Stimulated activated CD8-positive, alpha-beta memory T cell treated with anti-CD3 and anti-CD28 coated beads, Interleukin-4, amount 100 ng/mL, for 24 hours (primary cell): Measurements from ENCODE around the gene HYCC2.
A peak's percentile ranks its signal among the peaks of the same experiment; 100 is the strongest.
"Not testable (repeated sequence)": the region's sequence is repeated elsewhere in the genome, so short reads cannot be mapped to it uniquely, and the experiment has no call there.

ENCODE experiments used
- DNase-seq: peaks from one replicate; pipeline ENCODE4 v3.0.0-alpha.2; 2020; ENCODE audit warnings: low read depth

The HYCC2 gene

GRCh38 chr2:201072201-201072530 is 695 bp upstream of the HYCC2 start:
- no peak for DNase-seq

- no peak for DNase-seq
Measured at GRCh38 chr2:201070948-201071478, 458 bp downstream of the HYCC2 start.

DNA sequence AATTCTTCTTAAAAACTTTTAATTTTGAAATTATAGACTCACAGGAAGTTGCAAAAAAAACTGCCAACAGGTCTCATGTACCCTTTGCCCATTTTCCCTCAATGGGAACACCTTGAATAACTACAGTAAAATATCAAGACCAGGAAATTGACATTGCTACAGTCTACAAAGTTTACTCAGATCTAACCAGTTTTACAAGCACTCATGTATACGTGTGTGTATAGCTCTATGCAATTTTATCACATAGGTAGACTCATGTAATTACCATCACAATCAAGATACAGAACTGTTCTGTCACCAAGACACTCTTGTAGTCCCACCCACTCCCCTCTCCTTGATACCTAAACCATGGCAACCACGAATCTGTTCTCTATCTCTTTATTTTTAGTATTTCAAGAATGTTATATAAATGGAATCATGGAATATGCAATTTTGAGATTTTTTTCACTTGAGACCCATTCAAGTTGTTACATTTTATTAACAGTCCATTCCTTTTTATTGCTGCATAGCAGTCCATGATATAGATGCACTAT is 6.6 kb downstream of the HYCC2 start:
- DNase-seq = no peak

- peak; percentile 15 for DNase-seq
Measured at GRCh38 chr2:201063516-201063915, 8.0 kb downstream of the HYCC2 start.

DNA sequence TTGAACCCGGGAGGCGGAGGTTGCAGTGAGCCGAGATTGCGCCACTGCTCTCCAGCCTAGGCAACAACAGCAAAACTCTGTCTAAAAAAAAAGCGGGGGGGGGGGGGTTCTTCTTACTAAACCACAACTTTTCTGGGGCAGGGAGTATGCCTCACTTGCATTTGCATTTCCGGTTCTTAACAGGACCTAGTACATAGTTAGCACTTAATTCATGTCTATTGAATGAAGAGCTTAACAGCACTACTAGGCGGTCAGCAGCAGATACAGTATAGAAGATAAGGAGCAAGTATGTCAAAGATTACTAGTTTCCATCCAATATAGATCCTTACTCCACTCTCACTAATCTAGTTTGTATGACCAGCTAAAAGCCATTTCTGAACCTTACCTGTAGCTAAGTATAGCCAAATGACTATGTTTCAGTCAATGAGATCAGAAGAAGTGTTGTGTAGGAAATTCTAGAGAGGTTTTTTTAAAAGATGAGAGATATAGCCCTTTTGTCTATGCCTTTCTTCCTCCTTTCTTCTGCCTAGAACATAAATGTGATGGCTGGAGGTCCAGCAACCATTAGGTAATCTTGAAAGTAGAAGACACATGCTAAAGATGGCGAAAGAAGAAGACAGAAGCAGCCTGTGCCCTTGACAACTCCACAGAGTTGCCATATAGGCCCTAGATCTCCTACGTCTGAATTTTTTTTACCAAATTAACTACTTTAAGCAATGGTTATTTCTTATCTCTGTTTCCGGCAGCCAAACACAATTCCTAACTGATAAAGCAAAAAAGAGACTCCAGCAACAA is 11.3 kb downstream of the HYCC2 start:
- no peak for DNase-seq

DNA sequence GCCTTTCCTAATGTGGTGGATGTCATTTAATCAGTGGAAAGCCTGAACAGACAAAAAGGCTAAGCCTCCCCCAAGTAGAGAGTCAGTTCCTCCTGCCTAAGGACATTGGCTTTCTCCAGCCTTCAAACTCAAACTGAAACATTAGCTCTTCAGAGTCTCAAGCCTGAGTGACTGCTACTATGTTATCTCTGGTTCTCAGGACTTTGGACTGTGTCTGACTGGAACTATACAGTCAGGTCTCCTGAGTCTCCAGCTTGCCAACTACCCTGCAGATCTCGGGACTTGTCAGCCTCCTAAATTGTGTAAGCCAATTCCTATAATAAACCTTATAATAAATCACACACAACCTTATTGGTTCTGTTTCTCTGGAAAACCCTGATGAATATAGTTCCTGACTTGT is 12.6 kb downstream of the HYCC2 start:
- DNase-seq = no peak

GRCh38 chr2:201057715-201058248 is 13.7 kb downstream of the HYCC2 start:
- no peak for DNase-seq

GRCh38 chr2:201057087-201057521 is 14.4 kb downstream of the HYCC2 start:
- no peak for DNase-seq

GRCh38 chr2:201049455-201049854 is 22.0 kb downstream of the HYCC2 start:
- no peak for DNase-seq

DNA sequence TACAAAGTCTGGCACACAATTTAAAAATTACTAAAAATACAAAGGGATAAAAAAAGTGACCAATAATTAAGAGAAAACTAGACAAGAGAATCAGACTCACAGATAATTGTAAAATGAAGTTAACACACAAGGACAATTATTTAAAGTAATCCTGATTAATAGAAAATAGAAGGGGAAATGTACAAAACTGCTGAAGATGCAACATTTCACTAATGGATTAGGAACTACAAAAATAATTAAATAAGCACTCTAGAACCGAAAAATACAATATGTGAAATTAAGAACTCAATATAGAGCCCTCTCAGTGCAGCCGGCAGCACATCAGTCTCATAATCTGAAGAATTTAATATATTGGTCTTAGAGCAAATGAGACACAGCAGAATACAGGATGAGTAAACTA is 24.6 kb downstream of the HYCC2 start:
- no peak for DNase-seq

DNA sequence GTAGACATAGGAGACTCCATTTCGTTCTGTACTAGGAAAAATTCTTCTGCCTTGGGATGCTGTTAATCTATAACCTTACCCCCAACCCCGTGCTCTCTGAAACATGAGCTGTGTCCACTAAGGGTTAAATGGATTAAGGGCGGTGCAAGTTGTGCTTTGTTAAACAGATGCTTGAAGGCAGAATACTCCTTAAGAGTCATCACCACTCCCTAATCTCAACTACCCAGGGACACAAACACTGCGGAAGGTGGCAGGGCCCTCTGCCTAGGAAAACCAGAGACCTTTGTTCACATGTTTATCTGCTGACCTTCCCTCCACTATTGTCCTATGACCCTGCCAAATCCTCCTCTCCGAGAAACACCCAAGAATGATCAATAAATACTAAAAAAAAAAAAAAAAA is 28.4 kb downstream of the HYCC2 start:
- DNase-seq = not testable (repeated sequence)

DNA sequence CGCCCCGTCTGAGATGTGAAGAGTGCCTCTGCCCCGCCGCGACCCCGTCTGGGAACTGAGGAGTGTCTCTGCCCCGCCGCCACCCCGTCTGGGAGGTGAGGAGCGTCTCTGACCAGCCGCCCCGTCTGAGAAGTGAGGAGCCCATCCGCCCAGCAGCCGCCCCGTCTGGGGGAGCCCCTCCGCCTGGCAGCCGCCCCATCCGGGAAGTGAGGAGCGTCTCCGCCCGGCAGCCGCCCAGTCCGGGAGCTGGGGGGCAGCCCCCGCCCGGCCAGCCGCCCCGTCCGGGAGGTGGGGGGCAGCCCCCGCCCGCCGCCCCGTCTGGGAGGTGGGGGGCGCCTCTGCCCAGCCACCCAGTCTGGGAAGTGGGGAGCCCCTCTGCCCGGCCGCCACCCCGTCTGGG is 29.0 kb downstream of the HYCC2 start:
- not testable (repeated sequence) for DNase-seq

DNA sequence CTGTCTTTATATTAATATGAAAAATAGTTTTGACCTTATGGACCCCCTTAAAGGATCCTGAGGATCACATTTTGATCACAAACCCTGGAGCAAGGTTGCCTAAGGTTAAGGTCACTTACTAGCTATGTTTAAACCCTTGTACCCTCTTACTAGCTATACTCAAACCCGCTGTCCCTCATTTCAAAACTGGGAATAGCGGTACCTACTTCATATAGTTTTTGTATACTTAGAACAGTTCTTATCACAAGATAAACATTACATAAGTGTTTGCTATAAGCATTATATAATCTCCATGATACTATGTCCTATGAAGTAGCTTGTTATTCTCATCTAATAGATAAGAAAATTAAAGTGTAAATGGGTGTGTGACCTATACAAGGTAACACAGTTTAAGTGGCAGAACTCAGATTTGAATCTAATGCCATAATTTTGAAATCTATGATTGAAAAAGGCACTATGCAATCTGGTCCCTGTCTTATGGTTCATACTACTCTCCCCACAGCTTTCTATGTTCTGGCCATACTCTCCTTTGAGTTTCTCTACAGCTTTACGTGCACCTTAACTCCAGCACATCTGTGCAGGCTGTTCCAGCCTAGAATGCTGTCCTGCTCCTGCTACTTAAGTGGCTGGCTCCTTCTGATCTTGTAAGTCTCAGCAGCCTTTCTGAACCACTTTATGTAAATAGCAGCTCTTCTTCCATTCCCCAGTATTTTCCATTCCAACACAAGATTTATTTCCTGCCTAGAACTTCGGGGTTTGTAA is 30.4 kb downstream of the HYCC2 start:
- DNase-seq = no peak

DNA sequence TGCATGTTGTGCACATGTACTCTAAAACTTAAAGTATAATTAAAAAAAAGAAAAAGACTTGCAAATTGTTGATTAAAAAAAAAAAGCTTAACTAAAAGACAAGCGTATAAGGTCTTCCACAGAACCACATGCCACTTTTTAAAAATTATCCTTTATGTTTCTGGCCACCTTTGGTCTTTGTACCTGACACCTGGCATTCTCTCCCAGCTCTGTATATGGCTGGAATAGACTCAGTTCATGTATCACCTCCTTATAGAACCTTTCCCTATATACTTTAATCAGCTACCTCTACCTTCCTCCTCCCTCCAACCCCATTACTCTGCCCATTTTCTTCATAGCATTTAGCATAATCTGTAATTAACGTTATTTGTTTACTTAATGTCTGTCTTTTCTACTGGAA is 32.6 kb downstream of the HYCC2 start:
- DNase-seq = no peak

- not testable (repeated sequence) for DNase-seq
Measured at GRCh38 chr2:201038361-201038760, 33.1 kb downstream of the HYCC2 start.

- not testable (repeated sequence) for DNase-seq
Measured at GRCh38 chr2:201034355-201034754, 37.1 kb downstream of the HYCC2 start.

DNA sequence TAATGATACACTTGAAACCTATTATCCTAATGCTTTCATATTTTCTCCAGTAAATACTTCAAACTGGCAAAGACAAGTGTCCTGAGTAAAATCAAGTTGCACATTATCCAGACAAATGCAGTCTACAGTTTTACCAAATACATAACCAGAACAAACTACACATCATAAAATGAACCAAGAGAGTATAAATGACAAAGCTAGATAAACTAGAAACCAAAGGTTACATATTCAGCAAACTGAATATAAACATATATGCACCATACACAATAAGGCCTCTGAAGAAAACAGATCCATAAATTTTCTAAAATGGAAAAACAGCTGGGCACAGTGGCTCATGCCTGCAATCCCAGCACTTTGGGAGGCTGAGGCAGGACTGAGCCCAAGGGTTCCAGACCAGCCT is 47.0 kb downstream of the HYCC2 start:
- no peak for DNase-seq

- no peak for DNase-seq
Measured at GRCh38 chr2:201021914-201022313, 49.6 kb downstream of the HYCC2 start.
